ENCODE results near the gene RUNX3.

GRCh38 chr1:24955161-24955560 lies 25.1 kb upstream of the RUNX3 start:
- TF ChIP-seq CTCF (IDR thresholded peaks at IDR 0.05; ENCODE audit: low read length): no peak
- TF ChIP-seq EZH2phosphoT487 (IDR thresholded peaks at IDR 0.05; ENCODE audit: low read length): no peak
